ENCODE results near the gene SCN3A. TPM values are rescaled to one million over a fixed set of nuclear protein-coding genes. Genes with fewer than 3 reads are reported as not detected.

The SCN3A gene
- total and polyA plus RNA-seq, 2 of the 4 experiments (the other 2 are of a cell fraction): 0.26 to 0.90 TPM

DNA sequence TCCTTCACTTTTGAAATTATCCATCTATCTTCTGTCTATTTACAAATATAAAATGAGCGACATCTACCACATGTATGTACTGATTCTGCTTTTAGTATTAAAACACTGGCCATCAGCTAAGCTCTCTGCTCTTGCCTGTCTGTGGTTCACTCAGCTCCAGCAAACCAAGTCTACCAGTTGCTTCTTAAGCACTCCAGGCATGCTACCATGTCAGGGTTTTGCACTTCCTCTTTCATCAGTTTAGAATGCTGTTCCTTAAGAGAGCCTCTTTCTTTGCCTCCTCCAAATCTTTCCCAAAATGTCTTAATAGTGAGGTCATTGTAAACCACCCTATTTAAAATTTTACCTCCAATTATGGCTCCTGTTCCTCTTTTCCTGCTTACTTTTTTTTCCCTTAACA lies 59.5 kb downstream of the SCN3A start:
- Histone ChIP-seq H3K14ac (replicated peaks; ENCODE audit: low read depth, low read length) (no peak overlapping the region), H4K20me1 (ENCODE audit: insufficient read depth, low read length) (no peaks in the 10 kb centered on the region; the same call in 1 of the 2 replicates), H3K27me3 (ENCODE audit: control insufficient read depth, insufficient read depth, low read length) (no peaks in the 10 kb centered on the region), H3K79me1 (ENCODE audit: low read depth in 1 of 2, low read length in 2 of 2) (no peaks in the 10 kb centered on the region), H3K56ac (ENCODE audit: extremely low read depth, insufficient read depth, low read length) (no peak overlapping the region), H2AFZ (replicated peaks; ENCODE audit: low read length, poor library complexity) (no peak overlapping the region), H3K4ac (ENCODE audit: low read depth, low read length) (no peak overlapping the region), H3K4me2 (ENCODE audit: low read depth, low read length) (no peak overlapping the region), H3K4me3 (ENCODE audit: insufficient read depth, low read depth, low read length) (no peak overlapping the region), H3K27ac (ENCODE audit: insufficient read depth, low read length) (no peak overlapping the region), H3K4me1 (ENCODE audit: control insufficient read depth, insufficient read depth, low read length) (no peaks in the 10 kb centered on the region), H3K9ac (ENCODE audit: low read depth, low read length) (no peak overlapping the region), H2BK20ac (ENCODE audit: low read depth, low read length) (no peak overlapping the region), H2BK120ac (ENCODE audit: low read depth, low read length) (no peak overlapping the region), H3K9me3 (ENCODE audit: control insufficient read depth, insufficient read depth, low read length) (no peaks in the 10 kb centered on the region), H2BK5ac (ENCODE audit: low read depth, low read length, poor library complexity, severe bottlenecking) (no peak overlapping the region), H2AK9ac (replicated peaks; ENCODE audit: low read depth, low read length, poor library complexity) (no peak overlapping the region), H4K5ac (ENCODE audit: low read depth, low read length) (no peak overlapping the region), H3K18ac (ENCODE audit: low read depth, low read length) (no peak overlapping the region), H2BK15ac (ENCODE audit: low read depth, low read length) (no peak overlapping the region), H3K36me3 (ENCODE audit: control insufficient read depth, insufficient read depth, low read length) (no peaks in the 10 kb centered on the region), H3K9me1 (ENCODE audit: insufficient read depth, low read length) (0 out of 2 replicates have a peak, but pooled peaks cover 3% of the 10 kb centered on the region), H4K91ac (ENCODE audit: insufficient read depth, low read depth, low read length) (no peak overlapping the region), H2AK5ac (ENCODE audit: low read depth, low read length) (no peak overlapping the region), H3K23ac (ENCODE audit: low read depth, low read length) (no peak overlapping the region), H4K8ac (ENCODE audit: low read depth in 2 of 2, low read length in 2 of 2) (no peak overlapping the region)
- POLR2A ChIA-PET (ENCODE audit: unreplicated experiment): no interaction called here
- dilution Hi-C loops (cut with HindIII; ENCODE audit: low sequenced_read_pairs, unreplicated experiment): no loop called here
- ATAC-seq (ENCODE audit: low read depth): no peak
- DNase-seq: no peak
- in situ Hi-C loops (cut with MboI; ENCODE audit: low sequenced_read_pairs): no loop called here
- BruUV-seq (replicated peaks): no TSS peak
- CTCF ChIA-PET: no interaction called here
- TF ChIP-seq CHD1 (IDR thresholded peaks at IDR 0.05; ENCODE audit: low read depth, low read length): no peak
- no peak for TF ChIP-seq CTCF (conservative IDR thresholded peaks at IDR 0.05; ENCODE audit: low read depth, low read length)
- TF ChIP-seq RCOR1 (IDR thresholded peaks at IDR 0.05; ENCODE audit: insufficient replicate concordance, low read length): no peak
- TF ChIP-seq POLR2A (IDR thresholded peaks at IDR 0.05; ENCODE audit: low read depth, low read length): no peak
- TF ChIP-seq USF2 (IDR thresholded peaks at IDR 0.05; ENCODE audit: low read depth, low read length): no peak
- no peak for TF ChIP-seq CEBPB (IDR thresholded peaks at IDR 0.05; ENCODE audit: low read depth, low read length)
- no peak for TF ChIP-seq SMC3 (IDR thresholded peaks at IDR 0.05; ENCODE audit: low read depth, low read length)
- TF ChIP-seq NFE2L2 (IDR thresholded peaks at IDR 0.05; ENCODE audit: low read depth, low read length): no peak
- no peak for TF ChIP-seq RFX5 (IDR thresholded peaks at IDR 0.05; ENCODE audit: low read depth, low read length)
- no peak for TF ChIP-seq FOS (IDR thresholded peaks at IDR 0.05; ENCODE audit: low read depth, low read length)
- no peak for TF ChIP-seq MAZ (IDR thresholded peaks at IDR 0.05; ENCODE audit: borderline replicate concordance, low read depth, low read length)
- TF ChIP-seq ELK1 (IDR thresholded peaks at IDR 0.05; ENCODE audit: borderline replicate concordance, low read depth, low read length): no peak
- no peak for TF ChIP-seq MXI1 (IDR thresholded peaks at IDR 0.05; ENCODE audit: borderline replicate concordance, low read depth, low read length)
- no peak for TF ChIP-seq MAFK (IDR thresholded peaks at IDR 0.05; ENCODE audit: low read depth, low read length)
- no peak for TF ChIP-seq RAD21 (IDR thresholded peaks at IDR 0.05; ENCODE audit: low read length)
- no peak for TF ChIP-seq BHLHE40 (IDR thresholded peaks at IDR 0.05; ENCODE audit: low read depth, low read length)
- no CpG with 5 or more reads among the region's 1 CpG for WGBS, 2 experiments (ENCODE audit: extremely low coverage in 2 of 2, insufficient read length in 1 of 2)
- intact Hi-C loops (cut with micrococcal nuclease): no loop called here

All from IMR-90 (cell line).